ENCODE measurements around the gene ZFPM1.

- TF ChIP-seq CTCF (IDR thresholded peaks at IDR 0.05; ENCODE audit: low read depth, low read length, missing input control) (no peak), TAF1 (conservative IDR thresholded peaks at IDR 0.05) (no peak), REST (IDR thresholded peaks at IDR 0.05) (no peak), RAD21 (IDR thresholded peaks at IDR 0.05) (no peak)
- TF ChIP-seq, protein P1, sequence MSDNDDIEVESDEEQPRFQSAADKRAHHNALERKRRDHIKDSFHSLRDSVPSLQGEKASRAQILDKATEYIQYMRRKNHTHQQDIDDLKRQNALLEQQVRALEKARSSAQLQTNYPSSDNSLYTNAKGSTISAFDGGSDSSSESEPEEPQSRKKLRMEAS (IDR thresholded peaks at IDR 0.05): no peak
Observed at GRCh38 chr16:88416686-88417085, 36.4 kb upstream of the ZFPM1 start.

Measured in liver (tissue), 3 donors.